Vagina (tissue), 2 donors: Measurements from ENCODE around the gene UBE2D1.

ENCODE experiments used
- CTCF ChIP-seq, 3 experiments: fragments of 450-650 bp in 2 of 3; fragments of 200-600 bp in 1 of 3; sonication (generic) in 1 of 3; IDR thresholded peaks; one replicate each; pipeline ENCODE4 v1.5.1; 2017 to 2019; ENCODE audit warnings: antibody characterized with exemption in 3 of 3, mild to moderate bottlenecking in 2 of 3, moderate library complexity in 2 of 3
- POLR2AphosphoS5 ChIP-seq, 2 donors: sonication (generic); formaldehyde crosslinking; IDR thresholded peaks; one replicate each; pipeline ENCODE4 v1.9.0; 2017; ENCODE audit warnings: antibody characterized with exemption in 2 of 2, mild to moderate bottlenecking in 2 of 2, low read depth in 1 of 2; ENCODE audit not compliant: insufficient read depth in 1 of 2

GRCh38 chr10:58373442-58373827 lies 38.6 kb downstream of the UBE2D1 start:
- TF ChIP-seq CTCF (IDR thresholded peaks at IDR 0.05) (no peak), POLR2AphosphoS5 (IDR thresholded peaks at IDR 0.05; ENCODE audit: insufficient read depth in 1 of 2, low read depth in 1 of 2) (no peak)
